Endodermal cell (in vitro differentiated cells): ENCODE results near the gene BACH2. TPM values are rescaled to one million over a fixed set of nuclear protein-coding genes. Genes with fewer than 3 reads are reported as not detected.

Experiments used
- DNase-seq: peaks from one replicate; pipeline ENCODE4 v3.0.0-alpha.2; 2017
- H3K27ac ChIP-seq: 2 replicates; pipeline ENCODE4 v1.5.1; 2013; ENCODE audit warnings: mild to moderate bottlenecking, low read depth, low read length, moderate library complexity
- H3K27me3 ChIP-seq: 2 replicates; pipeline ENCODE4 v1.6.1; 2013; ENCODE audit warnings: mild to moderate bottlenecking, low read length, moderate library complexity; ENCODE audit not compliant: insufficient read depth, control insufficient read depth, poor library complexity, severe bottlenecking
- H3K36me3 ChIP-seq: 2 replicates; pipeline ENCODE4 v1.7.0; 2013; ENCODE audit warnings: mild to moderate bottlenecking, low read length, moderate library complexity; ENCODE audit not compliant: control insufficient read depth, insufficient read depth
- H3K4me1 ChIP-seq: one replicate; pipeline ENCODE4 v1.7.0; 2013; ENCODE audit warnings: low read length; ENCODE audit not compliant: control insufficient read depth, insufficient read depth
- H3K4me3 ChIP-seq: 2 replicates; pipeline ENCODE4 v1.5.1; 2013; ENCODE audit warnings: mild to moderate bottlenecking, low read length, moderate library complexity
- H3K9ac ChIP-seq: 2 replicates; pipeline ENCODE4 v1.6.1; 2013; ENCODE audit warnings: mild to moderate bottlenecking, low read length, moderate library complexity; ENCODE audit not compliant: poor library complexity, severe bottlenecking; ENCODE audit errors: extremely low read depth
- H3K9me3 ChIP-seq: 2 replicates; pipeline ENCODE4 v1.6.1; 2013; ENCODE audit warnings: mild to moderate bottlenecking, low read length, moderate library complexity; ENCODE audit not compliant: control insufficient read depth
- H3K27ac Mint-ChIP-seq: 2 replicates; pipeline ENCODE4 v1.8.0; 2020; ENCODE audit warnings: mixed read lengths
- H3K27me3 Mint-ChIP-seq: 2 replicates; pipeline ENCODE4 v1.8.0; 2021; ENCODE audit warnings: mild to moderate bottlenecking, mixed read lengths; ENCODE audit not compliant: insufficient read depth
- H3K36me3 Mint-ChIP-seq: 2 replicates; pipeline ENCODE4 v1.8.0; 2020; ENCODE audit warnings: low read depth, mixed read lengths
- H3K4me1 Mint-ChIP-seq: 2 replicates; pipeline ENCODE4 v1.8.0; 2020; ENCODE audit warnings: mixed read lengths
- H3K4me3 Mint-ChIP-seq: 2 replicates; pipeline ENCODE4 v1.8.0; 2020; ENCODE audit warnings: mild to moderate bottlenecking, moderate library complexity, mixed read lengths
- H3K9me3 Mint-ChIP-seq: 2 replicates; pipeline ENCODE4 v1.8.0; 2020; ENCODE audit warnings: mild to moderate bottlenecking, mixed read lengths
- CTCF ChIP-seq: fragments of 200-600 bp; sonication (generic); conservative IDR thresholded peaks from 2 replicates; pipeline ENCODE4 v1.5.0; 2021; ENCODE audit warnings: antibody characterized with exemption, mild to moderate bottlenecking
- WGBS, 2 experiments: methylation state at CpG; one replicate each; pipeline versions ENCODE4 v1.1.5 to v1.1.7; 2013; ENCODE audit warnings: missing lambda C conversion rate in 2 of 2, mixed read lengths in 1 of 2; ENCODE audit not compliant: insufficient coverage in 1 of 2, insufficient read length in 1 of 2; 5-methylcytosine and 5-hydroxymethylcytosine counted together
- total RNA-seq, 2 donors: library from RNA; stranded (reverse); fragmentation: NEBNext Ultra II Directional in 1 of 2; extraction: Animal tissue kit (Norgen Biotek cat#: 25700) in 1 of 2; gene quantifications; 2 replicates in 1 of 2; 3 replicates in 1 of 2; pipeline ENCODE4 v1.2.1, GENCODE V29; 2021

BACH2 gene
- total RNA-seq, 2 donors from 2014 or later: 11.0 to 22.3 TPM

GRCh38 chr6:90264561-90264960 lies 32.1 kb downstream of the BACH2 start:
- H3K27ac Mint-ChIP-seq: no peak overlapping the region
- H3K9me3 ChIP-seq: no peaks in the 10 kb centered on the region
- H3K9me3 Mint-ChIP-seq: no peaks in the 10 kb centered on the region
- no peaks in the 10 kb centered on the region for H3K4me1 ChIP-seq
- no peak overlapping the region for H3K4me3 Mint-ChIP-seq
- no peak for DNase-seq
- no peak overlapping the region for H3K27ac ChIP-seq
- H3K9ac ChIP-seq: no peak overlapping the region
- no peaks in the 10 kb centered on the region for H3K4me1 Mint-ChIP-seq
- no peak for TF ChIP-seq CTCF
- no peak overlapping the region for H3K4me3 ChIP-seq
- H3K27me3 Mint-ChIP-seq: no peaks in the 10 kb centered on the region
- peaks cover 14% of the 10 kb centered on the region for H3K36me3 Mint-ChIP-seq
- no peaks in the 10 kb centered on the region for H3K27me3 ChIP-seq
- 87% methylated on average over 2 of the region's 2 CpGs; no CpG with 5 or more reads in 1 of the 2 experiments for WGBS, 2 experiments
- peaks cover 7% of the 10 kb centered on the region for H3K36me3 ChIP-seq

- no peak for TF ChIP-seq CTCF
- H3K27ac ChIP-seq: no peak overlapping the region
- no peaks in the 10 kb centered on the region for H3K4me1 ChIP-seq
- no peak overlapping the region for H3K4me3 ChIP-seq
- DNase-seq: no peak
- H3K4me1 Mint-ChIP-seq: no peaks in the 10 kb centered on the region
- no peaks in the 10 kb centered on the region for H3K27me3 Mint-ChIP-seq
- no peak overlapping the region for H3K9ac ChIP-seq
- no peaks in the 10 kb centered on the region for H3K27me3 ChIP-seq
- peaks cover 9% of the 10 kb centered on the region for H3K36me3 ChIP-seq
- H3K4me3 Mint-ChIP-seq: no peak overlapping the region
- no peaks in the 10 kb centered on the region for H3K9me3 ChIP-seq
- no peak overlapping the region for H3K27ac Mint-ChIP-seq
- no peaks in the 10 kb centered on the region for H3K9me3 Mint-ChIP-seq
- peaks cover 19% of the 10 kb centered on the region for H3K36me3 Mint-ChIP-seq
These were observed 33.0 kb downstream of the BACH2 start for GRCh38 chr6:90263633-90264032.

- Mint-ChIP-seq H3K4me3 (no peak overlapping the region), H3K36me3 (peaks cover 22% of the 10 kb centered on the region), H3K9me3 (no peaks in the 10 kb centered on the region), H3K27me3 (no peaks in the 10 kb centered on the region), H3K4me1 (no peaks in the 10 kb centered on the region), H3K27ac (no peak overlapping the region)
- Histone ChIP-seq H3K4me1 (no peaks in the 10 kb centered on the region), H3K27me3 (no peaks in the 10 kb centered on the region), H3K27ac (no peak overlapping the region), H3K36me3 (peaks cover 9% of the 10 kb centered on the region), H3K4me3 (no peak overlapping the region), H3K9ac (no peak overlapping the region), H3K9me3 (no peaks in the 10 kb centered on the region)
- whole genome bisulfite sequencing, 2 experiments: 93% methylated on average over 2 of the region's 2 CpGs; no CpG with 5 or more reads in 1 of the 2 experiments
- no peak for TF ChIP-seq CTCF
- no peak for DNase-seq
These were observed 34.8 kb downstream of the BACH2 start for GRCh38 chr6:90261801-90262200.
